MCF 10A (cell line): ENCODE results near the gene KRTAP4-3. TPM values are rescaled to one million over a fixed set of nuclear protein-coding genes. Genes with fewer than 3 reads are reported as not detected.
"Not testable (repeated sequence)": the region's sequence is repeated elsewhere in the genome, so short reads cannot be mapped to it uniquely, and the experiment has no call there.

Experiments used
- BruUV-seq: library from RNA; stranded (reverse); fragments of 400-500 nt; replicated peaks from 2 replicates; lab custom pipeline; 2021; lab: Mats Ljungman, UMichigan
- CTCF ChIA-PET: fragments of 300-600 bp; sonication (Branson Sonifier 250); formaldehyde crosslinking; extraction: SDS; loops from one replicate; lab custom pipeline; 2021; ENCODE audit warnings: antibody characterized with exemption, inconsistent platforms; lab: Yijun Ruan, JAX
- POLR2A ChIA-PET: fragments of 300-600, 350-650 bp; sonication (Branson Sonifier 250); formaldehyde crosslinking; extraction: SDS; loops from one replicate; lab custom pipeline; 2020; ENCODE audit warnings: antibody characterized with exemption, inconsistent platforms; lab: Yijun Ruan, JAX
- DNase-seq: peaks from one replicate; pipeline ENCODE4 v3.0.0-alpha.2; 2018; ENCODE audit not compliant: unreplicated experiment
- H3K27ac Mint-ChIP-seq: one replicate; pipeline ENCODE4 v1.8.0; 2022; ENCODE audit warnings: mild to moderate bottlenecking, low read depth, mixed read lengths; ENCODE audit not compliant: unreplicated experiment
- H3K27me3 Mint-ChIP-seq: one replicate; pipeline ENCODE4 v1.8.0; 2022; ENCODE audit warnings: mixed read lengths; ENCODE audit not compliant: insufficient read depth, unreplicated experiment
- H3K36me3 Mint-ChIP-seq: one replicate; pipeline ENCODE4 v1.8.0; 2022; ENCODE audit warnings: mild to moderate bottlenecking, moderate library complexity, mixed read lengths; ENCODE audit not compliant: insufficient read depth, unreplicated experiment
- H3K4me1 Mint-ChIP-seq: one replicate; pipeline ENCODE4 v1.8.0; 2022; ENCODE audit warnings: mixed read lengths; ENCODE audit not compliant: insufficient read depth, unreplicated experiment
- H3K4me3 Mint-ChIP-seq: one replicate; pipeline ENCODE4 v1.8.0; 2022; ENCODE audit warnings: mild to moderate bottlenecking, moderate library complexity, mixed read lengths; ENCODE audit not compliant: unreplicated experiment
- H3K9me3 Mint-ChIP-seq: one replicate; pipeline ENCODE4 v1.8.0; 2022; ENCODE audit warnings: mixed read lengths; ENCODE audit not compliant: unreplicated experiment
- intact Hi-C: fragments of 100-400 bp; cut with micrococcal nuclease; formaldehyde crosslinking; loops from 2 replicates; pipeline ENCODE4 v1.14.1; 2022
- total RNA-seq: library from RNA; stranded (reverse); gene quantifications from 2 replicates; pipeline ENCODE4 v1.2.3, GENCODE V29; 2022
- TF ChIP-seq, protein P1 (sequence below): fragments of 200-600 bp; IDR thresholded peaks from one replicate; pipeline ENCODE4 v1.8.0; 2022; ENCODE audit warnings: antibody characterized with exemption, mild to moderate bottlenecking; ENCODE audit not compliant: unreplicated experiment

Gene KRTAP4-3
- total RNA-seq, 1 experiment from 2014 or later = not detected

DNA sequence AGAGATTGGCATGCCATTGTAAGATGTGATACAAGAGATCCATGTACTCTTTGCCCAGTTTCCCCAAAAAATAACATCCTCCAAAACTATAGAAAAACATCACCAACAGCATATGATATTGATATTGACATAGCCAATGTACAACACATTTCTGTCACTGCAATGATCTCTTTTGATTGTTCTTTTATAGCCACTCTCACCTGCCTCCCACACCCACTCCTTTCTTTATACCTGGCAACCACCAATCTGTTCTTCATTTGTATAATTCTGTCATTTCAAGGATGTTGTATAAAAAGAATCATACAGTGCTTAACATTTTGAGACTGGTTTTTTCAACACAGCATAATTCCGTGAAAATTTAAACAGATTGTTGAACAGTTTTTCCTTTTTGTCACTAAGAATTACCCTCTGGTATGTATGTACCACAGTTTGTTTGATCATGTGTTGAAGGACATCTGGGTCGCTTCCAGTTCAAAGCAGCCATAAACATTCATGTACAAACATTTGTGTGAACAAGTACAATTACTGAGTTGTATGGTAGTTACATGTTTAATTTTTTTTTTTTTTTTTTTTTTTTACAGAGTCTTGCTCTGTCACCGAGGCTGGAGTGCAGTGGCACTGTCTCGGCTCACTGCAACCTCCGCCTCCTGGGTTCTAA is 31.5 kb upstream of the KRTAP4-3 start:
- no peak for DNase-seq
- H3K9me3 Mint-ChIP-seq = peaks cover 8% of the 10 kb centered on the region
- TF ChIP-seq, protein P1, sequence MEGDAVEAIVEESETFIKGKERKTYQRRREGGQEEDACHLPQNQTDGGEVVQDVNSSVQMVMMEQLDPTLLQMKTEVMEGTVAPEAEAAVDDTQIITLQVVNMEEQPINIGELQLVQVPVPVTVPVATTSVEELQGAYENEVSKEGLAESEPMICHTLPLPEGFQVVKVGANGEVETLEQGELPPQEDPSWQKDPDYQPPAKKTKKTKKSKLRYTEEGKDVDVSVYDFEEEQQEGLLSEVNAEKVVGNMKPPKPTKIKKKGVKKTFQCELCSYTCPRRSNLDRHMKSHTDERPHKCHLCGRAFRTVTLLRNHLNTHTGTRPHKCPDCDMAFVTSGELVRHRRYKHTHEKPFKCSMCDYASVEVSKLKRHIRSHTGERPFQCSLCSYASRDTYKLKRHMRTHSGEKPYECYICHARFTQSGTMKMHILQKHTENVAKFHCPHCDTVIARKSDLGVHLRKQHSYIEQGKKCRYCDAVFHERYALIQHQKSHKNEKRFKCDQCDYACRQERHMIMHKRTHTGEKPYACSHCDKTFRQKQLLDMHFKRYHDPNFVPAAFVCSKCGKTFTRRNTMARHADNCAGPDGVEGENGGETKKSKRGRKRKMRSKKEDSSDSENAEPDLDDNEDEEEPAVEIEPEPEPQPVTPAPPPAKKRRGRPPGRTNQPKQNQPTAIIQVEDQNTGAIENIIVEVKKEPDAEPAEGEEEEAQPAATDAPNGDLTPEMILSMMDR = no peak
- BruUV-seq = no TSS peak
- peaks cover 39% of the 10 kb centered on the region for H3K27me3 Mint-ChIP-seq
- H3K36me3 Mint-ChIP-seq = no peaks in the 10 kb centered on the region
- H3K4me3 Mint-ChIP-seq = no peak overlapping the region
- CTCF ChIA-PET = no interaction called here
- H3K4me1 Mint-ChIP-seq = no peaks in the 10 kb centered on the region
- intact Hi-C loops = no loop called here
- no peak overlapping the region for H3K27ac Mint-ChIP-seq
- POLR2A ChIA-PET = no interaction called here

DNA sequence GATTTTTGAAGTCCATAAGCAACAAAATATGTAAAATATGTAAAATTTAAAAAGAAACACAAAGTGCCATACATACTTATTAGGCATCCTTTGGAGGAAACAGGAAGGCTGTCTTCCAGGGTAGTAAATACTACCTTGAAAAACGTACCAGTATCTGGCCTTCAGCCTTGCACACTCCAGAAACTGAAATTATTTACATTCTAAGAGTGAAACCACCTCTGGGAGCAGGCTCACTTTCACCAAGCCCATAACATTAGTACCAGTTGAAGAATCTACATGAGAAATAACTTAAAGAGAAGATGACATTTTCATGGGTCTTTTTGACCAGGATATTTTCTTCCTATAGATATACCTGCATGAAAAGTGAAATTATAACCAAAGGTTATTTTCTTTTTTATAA is 28.0 kb upstream of the KRTAP4-3 start:
- ChIA-PET POLR2A (no interaction called here), CTCF (no interaction called here)
- DNase-seq = no peak
- H3K9me3 Mint-ChIP-seq = peaks cover 8% of the 10 kb centered on the region
- H3K27me3 Mint-ChIP-seq = peaks cover 57% of the 10 kb centered on the region
- no peak overlapping the region for H3K4me3 Mint-ChIP-seq
- H3K36me3 Mint-ChIP-seq = no peaks in the 10 kb centered on the region
- no TSS peak for BruUV-seq
- no peak overlapping the region for H3K27ac Mint-ChIP-seq
- H3K4me1 Mint-ChIP-seq = no peaks in the 10 kb centered on the region
- TF ChIP-seq, protein P1 = no peak
- intact Hi-C loops = no loop called here

DNA sequence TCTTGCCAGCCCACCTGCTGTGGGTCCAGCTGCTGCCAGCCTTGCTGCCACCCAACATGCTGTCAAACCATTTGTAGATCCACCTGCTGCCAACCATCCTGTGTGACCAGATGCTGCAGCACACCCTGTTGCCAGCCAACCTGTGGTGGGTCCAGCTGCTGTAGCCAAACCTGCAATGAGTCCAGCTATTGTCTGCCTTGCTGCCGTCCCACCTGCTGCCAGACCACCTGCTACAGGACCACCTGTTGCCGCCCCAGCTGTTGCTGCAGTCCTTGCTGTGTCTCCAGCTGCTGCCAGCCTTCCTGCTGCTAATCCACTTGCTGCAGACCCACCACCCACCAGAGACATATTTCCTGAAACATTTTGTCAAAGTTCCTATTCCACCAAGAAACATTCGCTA is 22.3 kb upstream of the KRTAP4-3 start:
- POLR2A ChIA-PET = interaction anchor here (0.6 to 0.8 kb wide), 2 partner anchors 351 to 642 kb away, joined by 3 read pairs; no protein-coding TSS in a partner anchor
- Mint-ChIP-seq H3K27me3 (peaks cover 53% of the 10 kb centered on the region), H3K27ac (no peak overlapping the region), H3K36me3 (no peaks in the 10 kb centered on the region), H3K4me1 (no peaks in the 10 kb centered on the region), H3K9me3 (no peaks in the 10 kb centered on the region), H3K4me3 (no peak overlapping the region)
- DNase-seq = no peak
- TF ChIP-seq, protein P1 = no peak
- intact Hi-C loops = no loop called here
- BruUV-seq = no TSS peak
- CTCF ChIA-PET = interaction anchor here (0.7 kb wide), 1 partner anchor 35 kb away, joined by 4 read pairs; no protein-coding TSS in a partner anchor

DNA sequence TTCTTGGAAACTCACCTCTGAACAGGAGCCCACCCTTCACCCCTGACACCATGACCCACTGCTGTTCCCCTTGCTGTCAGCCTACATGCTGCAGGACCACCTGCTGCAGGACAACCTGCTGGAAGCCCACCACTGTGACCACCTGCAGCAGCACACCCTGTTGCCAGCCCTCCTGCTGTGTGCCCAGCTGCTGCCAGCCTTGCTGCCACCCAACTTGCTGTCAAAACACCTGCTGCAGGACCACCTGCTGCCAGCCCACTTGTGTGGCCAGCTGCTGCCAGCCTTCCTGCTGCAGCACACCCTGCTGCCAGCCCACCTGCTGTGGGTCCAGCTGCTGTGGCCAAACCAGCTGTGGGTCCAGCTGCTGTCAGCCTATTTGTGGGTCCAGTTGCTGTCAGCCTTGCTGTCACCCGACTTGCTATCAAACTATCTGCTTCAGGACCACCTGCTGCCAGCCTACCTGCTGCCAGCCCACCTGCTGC is 21.9 kb upstream of the KRTAP4-3 start, which contains the start of gene KRTAP9-1:
Gene KRTAP9-1, plus strand, starts transcription at position 51 of the 482 bp plus-strand sequence. Its CDS starts 0 bp downstream, at position 51.
- H3K36me3 Mint-ChIP-seq, intact Hi-C loops, CTCF ChIA-PET, DNase-seq, H3K4me3 Mint-ChIP-seq, H3K27ac Mint-ChIP-seq, H3K4me1 Mint-ChIP-seq, BruUV-seq, H3K9me3 Mint-ChIP-seq: not testable (repeated sequence)
- peaks cover 53% of the 10 kb centered on the region for H3K27me3 Mint-ChIP-seq
- POLR2A ChIA-PET = interaction anchor here (0.6 kb wide), 1 partner anchor 351 kb away, joined by 3 read pairs; no protein-coding TSS in a partner anchor
